ENCODE measurements around the gene ENDOU.
A peak's percentile ranks its signal among the peaks of the same experiment; 100 is the strongest.

The ENDOU gene

DNA sequence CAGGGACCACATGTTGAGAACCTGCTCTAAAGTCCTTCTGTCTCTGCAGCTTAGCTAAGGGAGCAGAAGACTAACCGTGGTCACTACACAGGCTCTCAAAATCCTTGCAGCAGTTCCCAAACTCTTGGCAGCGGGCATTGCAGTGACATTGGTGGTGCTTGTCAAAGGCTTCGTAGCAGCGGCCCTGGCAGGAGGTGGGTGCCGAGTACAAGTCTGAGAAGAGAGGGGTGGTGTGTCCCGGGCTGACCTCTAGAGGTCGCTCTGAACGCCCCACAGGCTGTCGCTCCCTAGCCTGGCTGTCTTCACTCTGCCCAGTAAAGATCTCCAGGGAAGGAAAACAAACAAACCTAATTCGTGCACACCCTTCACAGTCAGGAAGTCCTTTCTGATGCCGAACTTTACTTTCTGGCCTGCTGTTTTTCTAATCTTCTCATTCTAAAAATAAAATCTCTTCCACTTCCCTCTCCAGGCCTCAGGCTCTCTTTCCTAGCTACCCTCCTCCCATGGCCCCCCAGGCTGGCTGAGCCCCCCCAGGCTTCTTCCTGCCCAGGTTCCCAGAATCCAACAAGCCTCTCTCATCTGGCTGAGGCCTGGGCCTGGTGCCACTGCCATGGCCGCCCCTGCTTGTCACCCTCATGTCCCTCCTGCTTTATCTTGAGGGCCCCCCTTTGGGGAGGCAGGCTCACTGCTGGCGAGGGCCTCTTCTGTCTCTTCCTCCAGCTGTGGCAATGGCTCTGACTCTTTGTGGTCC, 7.7 kb downstream of the ENDOU start:
- peak; percentile 60 for DNase-seq (ENCODE audit: low spot score)
- TF ChIP-seq, protein P1, sequence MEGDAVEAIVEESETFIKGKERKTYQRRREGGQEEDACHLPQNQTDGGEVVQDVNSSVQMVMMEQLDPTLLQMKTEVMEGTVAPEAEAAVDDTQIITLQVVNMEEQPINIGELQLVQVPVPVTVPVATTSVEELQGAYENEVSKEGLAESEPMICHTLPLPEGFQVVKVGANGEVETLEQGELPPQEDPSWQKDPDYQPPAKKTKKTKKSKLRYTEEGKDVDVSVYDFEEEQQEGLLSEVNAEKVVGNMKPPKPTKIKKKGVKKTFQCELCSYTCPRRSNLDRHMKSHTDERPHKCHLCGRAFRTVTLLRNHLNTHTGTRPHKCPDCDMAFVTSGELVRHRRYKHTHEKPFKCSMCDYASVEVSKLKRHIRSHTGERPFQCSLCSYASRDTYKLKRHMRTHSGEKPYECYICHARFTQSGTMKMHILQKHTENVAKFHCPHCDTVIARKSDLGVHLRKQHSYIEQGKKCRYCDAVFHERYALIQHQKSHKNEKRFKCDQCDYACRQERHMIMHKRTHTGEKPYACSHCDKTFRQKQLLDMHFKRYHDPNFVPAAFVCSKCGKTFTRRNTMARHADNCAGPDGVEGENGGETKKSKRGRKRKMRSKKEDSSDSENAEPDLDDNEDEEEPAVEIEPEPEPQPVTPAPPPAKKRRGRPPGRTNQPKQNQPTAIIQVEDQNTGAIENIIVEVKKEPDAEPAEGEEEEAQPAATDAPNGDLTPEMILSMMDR (IDR thresholded peaks at IDR 0.05; ENCODE audit: extremely low read depth, missing control alignments), result peak; percentile 37

DNA sequence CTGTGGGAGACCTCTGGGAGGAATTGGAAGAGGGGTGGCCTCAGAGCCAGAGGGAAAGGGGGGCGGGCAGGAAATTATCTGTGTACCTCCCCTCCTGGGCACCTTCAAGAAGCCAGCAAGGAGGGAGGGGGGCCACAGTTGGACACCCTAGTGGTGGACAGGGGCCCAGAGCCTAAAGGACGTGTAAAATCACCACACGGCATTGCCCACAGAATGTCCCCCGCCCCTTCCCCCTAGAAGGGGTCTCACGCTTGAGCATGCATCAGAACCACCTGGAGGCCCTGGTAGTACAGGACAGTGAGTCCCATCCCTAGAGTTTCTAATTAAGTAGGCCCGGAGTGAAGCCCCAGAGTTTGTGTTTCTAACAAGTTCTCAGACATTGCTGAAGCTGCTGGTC, 8.2 kb downstream of the ENDOU start:
- no peak for DNase-seq (ENCODE audit: low spot score)
- TF ChIP-seq, protein P1 (IDR thresholded peaks at IDR 0.05; ENCODE audit: extremely low read depth, missing control alignments), result no peak

- DNase-seq (ENCODE audit: low spot score), result no peak
- TF ChIP-seq, protein P1 (IDR thresholded peaks at IDR 0.05; ENCODE audit: extremely low read depth, missing control alignments), result no peak
These were observed 9.3 kb downstream of the ENDOU start for GRCh38 chr12:47715877-47716548.

DNA sequence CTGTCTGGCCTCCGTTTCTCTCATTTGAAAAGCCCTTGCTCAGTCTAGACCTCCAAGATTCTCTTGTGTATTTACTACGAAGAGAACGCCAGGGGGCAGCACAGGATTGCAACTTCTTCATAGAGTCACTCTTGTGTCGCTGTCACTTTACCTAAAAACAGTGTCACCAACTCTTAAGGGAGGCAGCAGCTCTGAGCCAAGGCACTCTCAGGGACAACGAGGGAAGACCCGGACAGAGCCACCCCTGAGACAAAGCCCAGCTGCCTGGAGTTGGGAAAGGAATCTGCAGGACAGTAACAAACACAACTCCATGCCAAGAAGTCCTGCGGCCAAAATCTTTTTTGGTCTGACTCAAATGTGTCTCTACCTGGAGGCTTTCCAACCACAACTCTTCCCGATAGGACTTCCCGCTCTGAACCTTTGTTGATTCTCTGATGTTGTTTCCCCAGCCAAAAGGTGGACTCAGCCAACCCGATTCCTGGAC, 9.9 kb downstream of the ENDOU start:
- TF ChIP-seq, protein P1 (IDR thresholded peaks at IDR 0.05; ENCODE audit: extremely low read depth, missing control alignments), result peak; percentile 61
- DNase-seq (ENCODE audit: low spot score), result peak; percentile 77

DNA sequence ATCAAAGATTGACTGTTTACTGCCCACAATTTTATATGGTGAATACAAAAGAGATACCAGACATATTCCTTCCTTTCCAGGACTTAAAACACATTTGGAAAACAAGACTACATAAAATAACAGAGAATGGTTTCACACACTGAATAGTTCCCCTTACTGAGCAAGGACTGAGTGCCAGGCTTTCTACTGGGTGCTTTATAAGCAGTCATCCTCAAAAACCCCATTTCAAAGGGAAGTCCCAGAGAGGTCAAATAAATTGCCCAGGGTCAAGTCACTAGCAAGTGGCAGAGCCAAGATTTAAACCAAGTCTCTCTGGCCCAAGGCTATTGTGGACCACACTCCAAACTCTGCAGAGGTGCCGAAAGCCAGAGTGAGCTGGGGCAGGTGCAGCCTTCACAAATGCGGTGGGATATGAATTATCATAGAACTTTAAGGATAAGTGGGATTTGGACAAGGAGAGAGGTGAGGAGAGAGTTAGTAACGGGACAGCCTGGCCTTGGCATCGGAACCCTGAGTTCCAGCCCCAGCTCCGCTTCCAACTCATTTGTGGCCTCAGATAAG, 10.4 kb downstream of the ENDOU start:
- TF ChIP-seq, protein P1 (IDR thresholded peaks at IDR 0.05; ENCODE audit: extremely low read depth, missing control alignments), result no peak
- DNase-seq (ENCODE audit: low spot score), result no peak

DNA sequence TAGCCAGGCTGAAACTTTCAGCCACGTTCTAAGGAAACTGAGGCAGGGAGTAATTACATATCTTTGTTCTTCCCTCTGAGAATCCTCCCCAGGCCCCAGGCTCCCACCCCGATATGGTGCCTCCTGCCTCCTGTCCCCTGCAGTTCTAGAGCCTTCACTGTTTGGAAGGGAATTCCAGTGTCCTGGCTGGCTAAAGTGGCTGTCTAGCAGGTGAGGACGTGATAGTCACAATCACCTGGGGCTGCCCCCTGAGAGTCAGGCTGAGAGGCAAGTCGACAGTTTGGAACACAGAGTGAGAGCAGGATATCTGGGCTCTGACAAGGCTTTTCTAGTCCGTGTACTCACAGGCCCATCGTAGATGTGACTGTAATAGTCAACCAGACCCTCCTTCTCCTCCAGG, 13.1 kb downstream of the ENDOU start:
- TF ChIP-seq, protein P1 (IDR thresholded peaks at IDR 0.05; ENCODE audit: extremely low read depth, missing control alignments), result no peak
- no peak for DNase-seq (ENCODE audit: low spot score)

DNA sequence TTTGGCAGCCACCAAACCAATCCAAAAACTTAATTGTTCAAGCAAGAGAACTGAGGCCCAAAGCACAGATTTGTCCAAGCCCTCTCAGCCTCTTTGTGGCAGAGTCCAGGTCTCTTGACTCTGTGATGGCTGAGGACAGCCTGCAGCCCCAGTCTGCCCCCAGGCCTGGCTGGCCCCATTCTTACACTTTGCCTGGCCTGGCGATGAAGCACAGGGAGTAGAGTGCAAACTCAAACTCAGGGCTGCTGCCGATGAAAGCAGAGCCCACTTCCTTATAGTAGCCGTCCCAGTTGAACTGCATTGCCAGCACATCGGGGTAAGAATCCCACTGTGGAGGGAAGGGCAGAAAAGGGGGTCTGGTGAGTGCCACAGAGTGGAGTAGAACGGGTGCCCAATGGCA, 13.8 kb downstream of the ENDOU start:
- TF ChIP-seq, protein P1 (IDR thresholded peaks at IDR 0.05; ENCODE audit: extremely low read depth, missing control alignments), result no peak
- no peak for DNase-seq (ENCODE audit: low spot score)

All from GM20000 (cell line).